SK-N-SH (cell line): ENCODE measurements around the gene APBB3. TPM values are rescaled to one million over a fixed set of nuclear protein-coding genes. Genes with fewer than 3 reads are reported as not detected.

Experiments used
- CTCF ChIA-PET: fragments of 300-600, 350-600 bp; formaldehyde crosslinking; extraction: SDS; loops from one replicate; lab custom pipeline; 2021; lab: Yijun Ruan, JAX
- POLR2A ChIA-PET: fragments of 350-600 bp; sonication (Branson Sonifier 250); formaldehyde crosslinking; extraction: SDS; loops from one replicate; lab custom pipeline; 2020; ENCODE audit warnings: antibody characterized with exemption, inconsistent platforms; lab: Yijun Ruan, JAX
- DNase-seq: peaks from one replicate; pipeline ENCODE4 v3.0.0; 2012
- H2AFZ ChIP-seq: fragments of 200-600 bp; sonication (generic); 2 replicates; pipeline ENCODE4 v1.8.1; 2016; ENCODE audit warnings: antibody characterized with exemption, mild to moderate bottlenecking, low read depth
- H3F3A ChIP-seq: fragments of 200-600 bp; sonication (generic); replicated peaks from 2 replicates; pipeline ENCODE3; 2016; ENCODE audit warnings: antibody characterized with exemption, mild to moderate bottlenecking; ENCODE audit not compliant: insufficient read depth
- H3K27ac ChIP-seq, 2 experiments: fragments of 200-500 bp in 1 of 2; fragments of 200-600 bp in 1 of 2; sonication (Bioruptor generic) in 1 of 2; sonication (generic), shearing (Covaris generic) in 1 of 2; 2 replicates each; pipeline versions ENCODE4 v1.5.1 to v1.6.1; 2014 to 2016; ENCODE audit warnings: low read depth in 2 of 2, inconsistent platforms in 1 of 2, low read length in 1 of 2, mild to moderate bottlenecking in 1 of 2, mixed read lengths in 1 of 2
- H3K27me3 ChIP-seq: fragments of 200-600 bp; sonication (generic), shearing (Covaris generic); 2 replicates; pipeline ENCODE4 v1.6.1; 2016; ENCODE audit warnings: mixed run types; ENCODE audit not compliant: insufficient read depth
- H3K36me3 ChIP-seq, 2 experiments: fragments of 200-500 bp in 1 of 2; fragments of 200-600 bp in 1 of 2; sonication (Bioruptor generic) in 1 of 2; sonication (generic) in 1 of 2; replicated peaks in 1 of 2; 2 replicates each; pipeline versions ENCODE3 to v1.5.1; 2014 to 2016; ENCODE audit warnings: low read length in 1 of 2, mild to moderate bottlenecking in 1 of 2; ENCODE audit not compliant: insufficient read depth in 2 of 2, control insufficient read depth in 1 of 2
- H3K4me1 ChIP-seq, 2 experiments: fragments of 200-500 bp in 1 of 2; fragments of 200-600 bp in 1 of 2; sonication (Bioruptor generic) in 1 of 2; sonication (generic), shearing (Covaris generic) in 1 of 2; 2 replicates each; pipeline versions ENCODE4 v1.5.1 to v1.6.1; 2014 to 2016; ENCODE audit warnings: low read depth in 1 of 2, low read length in 1 of 2, mixed run types in 1 of 2; ENCODE audit not compliant: insufficient read depth in 2 of 2, control insufficient read depth in 1 of 2
- H3K4me2 ChIP-seq: fragments of 200-600 bp; sonication (generic), shearing (Covaris generic); 2 replicates; pipeline ENCODE4 v1.6.1; 2017; ENCODE audit warnings: mixed run types
- H3K4me3 ChIP-seq, 2 experiments: fragments of 200-500 bp in 1 of 2; fragments of 200-600 bp in 1 of 2; sonication (Bioruptor generic) in 1 of 2; sonication (generic), shearing (Covaris generic) in 1 of 2; 2 replicates each; pipeline versions ENCODE4 v1.5.1 to v1.8.1; 2014 to 2016; ENCODE audit warnings: low read depth in 2 of 2, inconsistent platforms in 1 of 2, low read length in 1 of 2, mild to moderate bottlenecking in 1 of 2, mixed read lengths in 1 of 2, moderate library complexity in 1 of 2
- H3K79me2 ChIP-seq: fragments of 200-600 bp; sonication (generic); 2 replicates; pipeline ENCODE4 v1.8.1; 2017; ENCODE audit warnings: mild to moderate bottlenecking; ENCODE audit not compliant: insufficient read depth
- H3K9ac ChIP-seq: fragments of 200-600 bp; sonication (generic); 2 replicates; pipeline ENCODE4 v1.6.1; 2017; ENCODE audit warnings: mixed run types
- H3K9me2 ChIP-seq: fragments of 200-600 bp; sonication (generic); 2 replicates; pipeline ENCODE4 v1.6.1; 2017; ENCODE audit warnings: mixed run types
- H3K9me3 ChIP-seq: fragments of 200-600 bp; sonication (generic); 2 replicates; pipeline ENCODE4 v1.6.1; 2017; ENCODE audit warnings: mixed run types, mild to moderate bottlenecking, moderate library complexity
- H4K20me1 ChIP-seq: fragments of 200-600 bp; sonication (generic); 2 replicates; pipeline ENCODE4 v1.6.1; 2017; ENCODE audit warnings: mild to moderate bottlenecking, mixed run types; ENCODE audit not compliant: insufficient read depth
- CHD2 ChIP-seq: fragments of 150-350 bp; IDR thresholded peaks from 2 replicates; pipeline ENCODE4 v1.6.1; 2018; ENCODE audit warnings: low read length; ENCODE audit not compliant: partially characterized antibody
- ELF1 ChIP-seq: IDR thresholded peaks from 2 replicates; pipeline ENCODE4 v1.4.0; 2012
- EP300 ChIP-seq, 2 experiments: IDR thresholded peaks; 2 replicates each; pipeline versions ENCODE4 v1.4.0 to v1.6.1; 2012; ENCODE audit warnings: borderline replicate concordance in 1 of 2, low read depth in 1 of 2, low read length in 1 of 2
- FOXJ3 ChIP-seq: sonication (generic); formaldehyde crosslinking; IDR thresholded peaks from 2 replicates; pipeline ENCODE4 v1.5.1; 2020; ENCODE audit warnings: mild to moderate bottlenecking, missing genetic modification reagents
- GABPA ChIP-seq: IDR thresholded peaks from 2 replicates; pipeline ENCODE4 v1.4.0; 2012; ENCODE audit warnings: low read depth, mild to moderate bottlenecking
- JUND ChIP-seq: IDR thresholded peaks from 2 replicates; pipeline ENCODE4 v1.4.0; 2012
- MAX ChIP-seq: IDR thresholded peaks from 2 replicates; pipeline ENCODE4 v1.4.0; 2012; ENCODE audit warnings: low read depth
- MEF2A ChIP-seq: IDR thresholded peaks from 2 replicates; pipeline ENCODE4 v1.4.0; 2012; ENCODE audit warnings: low read depth, borderline replicate concordance
- MXI1 ChIP-seq: IDR thresholded peaks from 2 replicates; pipeline ENCODE4 v1.6.1; 2012; ENCODE audit warnings: mild to moderate bottlenecking, low read depth, low read length, improper control_type of control experiment
- NFIC ChIP-seq: IDR thresholded peaks from 2 replicates; pipeline ENCODE4 v1.4.0; 2012; ENCODE audit warnings: borderline replicate concordance
- PBX3 ChIP-seq: IDR thresholded peaks from 2 replicates; pipeline ENCODE4; 2012
- POLR2AphosphoS5 ChIP-seq: IDR thresholded peaks from 2 replicates; pipeline ENCODE4 v1.6.1; 2012; ENCODE audit warnings: low read depth, low read length
- REST ChIP-seq: IDR thresholded peaks from 2 replicates; pipeline ENCODE4 v1.6.1; 2012; ENCODE audit warnings: mild to moderate bottlenecking, low read depth, low read length, moderate library complexity
- SIN3A ChIP-seq: IDR thresholded peaks from 2 replicates; pipeline ENCODE4 v1.6.1; 2012; ENCODE audit warnings: low read depth, mild to moderate bottlenecking, low read length, moderate library complexity, borderline replicate concordance
- TAF1 ChIP-seq: IDR thresholded peaks from 2 replicates; pipeline ENCODE4 v1.6.1; 2012; ENCODE audit warnings: low read depth, mild to moderate bottlenecking, low read length, moderate library complexity, borderline replicate concordance
- USF2 ChIP-seq: fragments of 150-350 bp; IDR thresholded peaks from 2 replicates; pipeline ENCODE4 v1.6.1; 2017; ENCODE audit warnings: antibody characterized with exemption, low read length, low read depth, borderline replicate concordance
- YY1 ChIP-seq: IDR thresholded peaks from 2 replicates; pipeline ENCODE4 v1.4.0; 2012; ENCODE audit warnings: low read depth, mild to moderate bottlenecking
- WGBS: methylation state at CpG from one replicate; pipeline ENCODE4 v1.1.6; 2017; ENCODE audit warnings: low lambda C conversion rate; 5-methylcytosine and 5-hydroxymethylcytosine counted together
- polyA plus RNA-seq, 3 experiments: library from polyadenylated mRNA; depleted of rRNA; stranded (reverse); fragments of >200 nt; gene quantifications; 2 replicates each; pipeline ENCODE4 v1.2.3, GENCODE V29; 2012

Gene APBB3
- polyA plus RNA-seq, 1 of the 3 experiments (the other 2 are of a cell fraction): 36.0 TPM

- TF ChIP-seq ELF1 (peak; percentile 86), SIN3A (peak; percentile 81; the same call in 1 of the 2 replicates), EP300 (IDR thresholded peaks at IDR 0.05; ENCODE audit: borderline replicate concordance in 1 of 2, low read depth in 1 of 2, low read length in 1 of 2) (no peak), MXI1 (peak; percentile 75; the same call in 1 of the 2 replicates), TAF1 (peak; percentile 90), POLR2AphosphoS5 (peak; percentile 98), NFIC (peak; percentile 29; the same call in 1 of the 2 replicates), FOXJ3 (no peak), PBX3 (peak; percentile 33; the same call in 1 of the 2 replicates), MAX (peak; percentile 90; the same call in 1 of the 2 replicates), MEF2A (no peak), REST (0 out of 2 replicates have a peak, but pooled peaks have one; percentile 46), GABPA (peak; percentile 87), JUND (peak; percentile 47; the same call in 1 of the 2 replicates), CHD2 (peak; percentile 12), YY1 (peak; percentile 80), USF2 (no peak)
- Histone ChIP-seq H3K4me2 (peak within 1 kb of the TSS; percentile 61), H3K27me3 (no peaks in the 10 kb centered on the region), H3K4me1 (peaks cover 7 to 20% of the 10 kb centered on the region in 2 experiments; a peak in 3 of 4 replicates), H3K27ac (peak within 1 kb of the TSS; percentile 78 to 92), H3F3A (peaks cover 9% of the 10 kb centered on the region), H4K20me1 (peaks cover 4% of the 10 kb centered on the region), H3K79me2 (peaks cover 50% of the 10 kb centered on the region), H3K9ac (peak within 1 kb of the TSS; percentile 89), H3K9me3 (no peaks in the 10 kb centered on the region), H3K9me2 (no peaks in the 10 kb centered on the region), H3K4me3 (peak within 1 kb of the TSS; percentile 85 to 87), H3K36me3 (peaks cover 11 to 25% of the 10 kb centered on the region in 2 experiments), H2AFZ (peak within 1 kb of the TSS; percentile 68)
- POLR2A ChIA-PET: interaction anchor here (0.6 to 1.4 kb wide), 10 partner anchors 9 to 156 kb away, joined by 3 to 21 read pairs (median 4); partner anchors contain the start of genes ANKHD1, EIF4EBP3, HARS1 and HARS2
- DNase-seq: peak; percentile 97
- CTCF ChIA-PET: interaction anchor here (0.7 to 1.5 kb wide), 6 partner anchors 10 to 763 kb away, joined by 3 to 6 read pairs (median 3); partner anchors contain the start of genes EIF4EBP3, HBEGF, IK and NDUFA2
- 5% methylated on average over 17 of the region's 46 CpGs for WGBS
These were observed 7.1 kb downstream of the APBB3 start, which contains the start of gene SRA1 for GRCh38 chr5:140557136-140557805. TSS of gene SRA1 (minus strand) at chr5:140557473. CDS start at chr5:140557452, 21 bp downstream.
